Measurements from ENCODE around the gene PSMG3. TPM values are rescaled to one million over a fixed set of nuclear protein-coding genes. Genes with fewer than 3 reads are reported as not detected.

Gene PSMG3
- total RNA-seq, 1 donor from 2014 or later, result 56.6 TPM

DNA sequence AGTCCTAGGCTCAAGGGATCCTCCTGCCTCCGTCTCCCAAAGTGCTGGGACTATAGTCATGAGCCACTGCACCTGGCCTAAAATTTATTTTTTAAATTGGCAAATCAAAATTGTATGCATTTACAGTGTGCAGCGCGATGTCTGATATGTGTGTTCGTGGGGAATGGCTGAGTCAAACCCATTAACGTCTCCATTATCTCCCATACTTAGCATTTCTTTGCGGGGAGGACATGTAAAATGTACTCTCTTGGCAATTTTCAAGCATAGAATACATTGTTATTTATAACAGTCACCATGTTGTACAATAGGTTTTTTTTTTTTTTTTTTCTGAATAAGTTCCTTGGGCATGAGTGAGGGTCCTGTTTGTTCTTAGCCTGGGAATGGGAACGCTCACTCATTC is 17.6 kb downstream of the PSMG3 start:
- Mint-ChIP-seq H3K36me3 (ENCODE audit: unreplicated experiment) (no peaks in the 10 kb centered on the region), H3K9me3 (ENCODE audit: unreplicated experiment) (peaks cover 9% of the 10 kb centered on the region), H3K4me3 (ENCODE audit: unreplicated experiment) (no peak overlapping the region), H3K27me3 (ENCODE audit: unreplicated experiment) (peaks cover 14% of the 10 kb centered on the region), H3K27ac (ENCODE audit: unreplicated experiment) (no peak overlapping the region), H3K4me1 (ENCODE audit: low read depth, unreplicated experiment) (peaks cover 4% of the 10 kb centered on the region)
- TF ChIP-seq, protein P1, sequence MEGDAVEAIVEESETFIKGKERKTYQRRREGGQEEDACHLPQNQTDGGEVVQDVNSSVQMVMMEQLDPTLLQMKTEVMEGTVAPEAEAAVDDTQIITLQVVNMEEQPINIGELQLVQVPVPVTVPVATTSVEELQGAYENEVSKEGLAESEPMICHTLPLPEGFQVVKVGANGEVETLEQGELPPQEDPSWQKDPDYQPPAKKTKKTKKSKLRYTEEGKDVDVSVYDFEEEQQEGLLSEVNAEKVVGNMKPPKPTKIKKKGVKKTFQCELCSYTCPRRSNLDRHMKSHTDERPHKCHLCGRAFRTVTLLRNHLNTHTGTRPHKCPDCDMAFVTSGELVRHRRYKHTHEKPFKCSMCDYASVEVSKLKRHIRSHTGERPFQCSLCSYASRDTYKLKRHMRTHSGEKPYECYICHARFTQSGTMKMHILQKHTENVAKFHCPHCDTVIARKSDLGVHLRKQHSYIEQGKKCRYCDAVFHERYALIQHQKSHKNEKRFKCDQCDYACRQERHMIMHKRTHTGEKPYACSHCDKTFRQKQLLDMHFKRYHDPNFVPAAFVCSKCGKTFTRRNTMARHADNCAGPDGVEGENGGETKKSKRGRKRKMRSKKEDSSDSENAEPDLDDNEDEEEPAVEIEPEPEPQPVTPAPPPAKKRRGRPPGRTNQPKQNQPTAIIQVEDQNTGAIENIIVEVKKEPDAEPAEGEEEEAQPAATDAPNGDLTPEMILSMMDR (IDR thresholded peaks at IDR 0.05; ENCODE audit: partially characterized antibody, unreplicated experiment), result no peak
- DNase-seq, result no peak

DNA sequence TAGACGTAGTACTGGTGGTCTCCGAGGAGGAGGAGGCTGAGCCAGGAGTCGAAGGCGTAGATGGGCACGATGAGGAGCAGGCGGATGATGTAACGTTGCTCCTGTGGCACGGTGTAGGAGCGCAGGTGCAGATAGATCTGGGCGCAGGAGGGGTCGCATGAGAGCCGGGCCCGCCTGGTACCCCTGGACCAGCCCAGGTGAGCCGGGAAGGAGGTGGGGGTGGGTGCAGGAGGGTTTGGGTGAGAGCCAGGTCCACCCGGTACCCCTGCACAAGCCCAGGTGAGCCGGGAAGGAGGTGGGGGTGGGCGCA is 19.0 kb downstream of the PSMG3 start:
- TF ChIP-seq, protein P1 (IDR thresholded peaks at IDR 0.05; ENCODE audit: partially characterized antibody, unreplicated experiment), result no peak
- Mint-ChIP-seq H3K27me3 (ENCODE audit: unreplicated experiment) (peaks cover 10% of the 10 kb centered on the region), H3K36me3 (ENCODE audit: unreplicated experiment) (no peaks in the 10 kb centered on the region), H3K4me3 (ENCODE audit: unreplicated experiment) (no peak overlapping the region), H3K27ac (ENCODE audit: unreplicated experiment) (no peak overlapping the region), H3K4me1 (ENCODE audit: low read depth, unreplicated experiment) (no peaks in the 10 kb centered on the region), H3K9me3 (ENCODE audit: unreplicated experiment) (peaks cover 2% of the 10 kb centered on the region)
- no peak for DNase-seq

DNA sequence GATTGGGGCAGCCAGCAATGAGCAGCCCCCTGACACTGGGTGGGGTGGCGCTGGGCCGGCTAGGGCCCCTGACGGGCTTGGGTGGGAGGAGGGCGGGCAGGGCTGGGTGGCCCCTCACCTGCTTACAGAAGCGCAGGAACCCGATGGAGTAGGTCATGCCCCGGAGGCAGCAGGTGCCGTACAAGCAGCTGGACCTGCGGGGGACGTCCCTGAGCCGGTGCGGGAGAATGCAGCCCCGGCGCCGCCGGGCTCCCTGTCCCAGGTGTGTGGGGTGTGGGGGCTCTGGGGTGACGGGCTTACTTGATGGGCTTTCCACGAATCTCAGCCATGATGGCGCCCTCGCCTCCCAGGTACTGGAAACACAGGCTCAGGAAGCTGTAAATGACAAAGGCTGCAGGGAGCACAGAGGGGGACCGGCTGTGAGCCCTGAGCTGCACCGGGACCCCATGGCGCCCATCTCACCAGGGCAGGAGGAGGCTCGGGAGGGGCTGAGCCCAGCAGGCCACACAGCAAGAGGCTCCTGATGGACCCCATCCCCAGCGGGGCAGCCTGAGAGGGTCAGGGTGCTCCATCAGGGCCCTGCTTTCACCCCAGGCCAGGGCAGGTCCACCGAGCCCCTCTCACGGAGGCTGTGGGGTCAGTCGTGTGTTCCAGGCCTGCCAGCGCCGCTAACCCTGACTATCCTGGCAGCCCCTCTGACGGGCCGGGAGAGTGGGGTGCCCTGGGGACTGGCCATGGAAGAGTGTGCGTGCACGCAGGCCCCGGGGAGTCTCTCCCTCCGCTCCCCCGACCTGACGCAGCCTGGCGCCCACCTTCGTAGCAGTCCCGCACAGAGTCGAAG is 19.6 kb downstream of the PSMG3 start:
- Mint-ChIP-seq H3K27me3 (ENCODE audit: unreplicated experiment) (peaks cover 6% of the 10 kb centered on the region), H3K27ac (ENCODE audit: unreplicated experiment) (no peak overlapping the region)

GRCh38 chr7:1549357-1550004 is 20.4 kb downstream of the PSMG3 start:
- Mint-ChIP-seq H3K36me3 (ENCODE audit: unreplicated experiment) (no peaks in the 10 kb centered on the region), H3K4me1 (ENCODE audit: low read depth, unreplicated experiment) (no peaks in the 10 kb centered on the region), H3K27ac (ENCODE audit: unreplicated experiment) (no peak overlapping the region), H3K9me3 (ENCODE audit: unreplicated experiment) (peaks cover 2% of the 10 kb centered on the region), H3K27me3 (ENCODE audit: unreplicated experiment) (no peaks in the 10 kb centered on the region), H3K4me3 (ENCODE audit: unreplicated experiment) (no peak overlapping the region)
- DNase-seq, result no peak
- TF ChIP-seq, protein P1 (IDR thresholded peaks at IDR 0.05; ENCODE audit: partially characterized antibody, unreplicated experiment), result no peak

More for the DNA sequence above, 19.6 kb downstream of the PSMG3 start:
- TF ChIP-seq, protein P1 (IDR thresholded peaks at IDR 0.05; ENCODE audit: partially characterized antibody, unreplicated experiment), result no peak
- Mint-ChIP-seq H3K9me3 (ENCODE audit: unreplicated experiment) (peaks cover 2% of the 10 kb centered on the region), H3K4me3 (ENCODE audit: unreplicated experiment) (no peak overlapping the region), H3K36me3 (ENCODE audit: unreplicated experiment) (no peaks in the 10 kb centered on the region), H3K4me1 (ENCODE audit: low read depth, unreplicated experiment) (no peaks in the 10 kb centered on the region)
- no peak for DNase-seq

DNA sequence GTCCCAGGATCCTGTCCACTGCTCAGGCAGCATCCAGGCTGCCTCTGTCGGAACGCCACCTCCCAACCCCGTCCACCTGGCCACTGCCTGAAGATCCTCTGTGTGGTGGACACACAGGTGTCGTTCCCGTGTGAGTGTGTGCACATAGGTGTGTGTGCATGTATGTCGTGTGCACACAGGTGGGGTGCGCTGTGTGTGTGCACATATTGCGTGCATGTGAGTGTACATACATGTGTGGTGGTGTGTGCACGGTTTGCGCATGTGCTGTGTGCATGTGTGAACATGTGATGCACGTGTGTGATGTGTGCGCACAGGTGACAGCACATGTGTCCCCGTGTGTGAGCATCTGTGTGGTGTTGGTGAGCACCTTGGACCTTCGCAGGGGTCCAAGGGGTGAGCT is 20.9 kb downstream of the PSMG3 start:
- no peak overlapping the region for H3K27ac Mint-ChIP-seq (ENCODE audit: unreplicated experiment)
- DNase-seq, result no peak
- H3K4me3 Mint-ChIP-seq (ENCODE audit: unreplicated experiment), result no peak overlapping the region
- no peaks in the 10 kb centered on the region for H3K4me1 Mint-ChIP-seq (ENCODE audit: low read depth, unreplicated experiment)
- no peaks in the 10 kb centered on the region for H3K36me3 Mint-ChIP-seq (ENCODE audit: unreplicated experiment)
- H3K27me3 Mint-ChIP-seq (ENCODE audit: unreplicated experiment), result no peaks in the 10 kb centered on the region
- TF ChIP-seq, protein P1 (IDR thresholded peaks at IDR 0.05; ENCODE audit: partially characterized antibody, unreplicated experiment), result no peak
- peaks cover 2% of the 10 kb centered on the region for H3K9me3 Mint-ChIP-seq (ENCODE audit: unreplicated experiment)
